K562 (cell line): ENCODE results near the gene SLC29A3. TPM values are rescaled to one million over a fixed set of nuclear protein-coding genes. Genes with fewer than 3 reads are reported as not detected.

ENCODE experiments used
- ATAC-seq: fragments of 200-7000 bp; cut with Tn5 transposase; 3 replicates; pipeline ENCODE4 v1.9.1; 2020; ENCODE audit warnings: moderate library complexity
- BruUV-seq: library from RNA; stranded (reverse); fragments of 400-500 nt; replicated peaks from 2 replicates; lab custom pipeline; 2021; lab: Mats Ljungman, UMichigan
- CTCF ChIA-PET: fragments of 300-600 bp; formaldehyde crosslinking; extraction: SDS; loops from one replicate; lab custom pipeline; 2021; ENCODE audit warnings: low intra/inter-chr PET ratio; lab: Yijun Ruan, JAX
- POLR2A ChIA-PET: fragments of 300-600, 350-650 bp; sonication (Branson Sonifier 250); formaldehyde crosslinking; extraction: SDS; loops from one replicate; lab custom pipeline; 2021; ENCODE audit warnings: antibody characterized with exemption, inconsistent platforms; lab: Yijun Ruan, JAX
- DNase-seq, 4 experiments: peaks; one replicate each; pipeline versions ENCODE4 v3.0.0 to v3.0.0-alpha.2; 2011 to 2018; ENCODE audit warnings: low spot score in 3 of 4, mixed read lengths in 3 of 4; ENCODE audit errors: extremely low read depth in 1 of 4
- FAIRE-seq: peaks from 2 replicates; lab custom pipeline; 2011; peaks lifted over from hg19 to GRCh38; lab: Jason Lieb, UNC
- H2AFZ ChIP-seq: 2 replicates; pipeline ENCODE4 v1.6.0; 2011; ENCODE audit warnings: low read depth, low read length, control low read depth, inconsistent platforms
- H3K27ac ChIP-seq: fragments of 200-600 bp; 3 replicates; pipeline ENCODE4 v1.8.0; 2011; ENCODE audit warnings: low read depth, mild to moderate bottlenecking, control low read depth, inconsistent platforms, low read length, moderate library complexity, mixed read lengths; ENCODE audit errors: extremely low read depth
- H3K27me3 ChIP-seq, 2 experiments: fragments of 300-600 bp in 1 of 2; 2 replicates in 1 of 2; 3 replicates in 1 of 2; pipeline versions ENCODE4 v1.6.0 to v1.8.0; 2011; ENCODE audit warnings: inconsistent platforms in 2 of 2, low read length in 2 of 2, mild to moderate bottlenecking in 1 of 2, mixed read lengths in 1 of 2, moderate library complexity in 1 of 2; ENCODE audit not compliant: control insufficient read depth in 2 of 2, insufficient read depth in 2 of 2
- H3K36me3 ChIP-seq: fragments of 300-600 bp; 3 replicates; pipeline ENCODE4 v1.8.0; 2011; ENCODE audit warnings: mild to moderate bottlenecking, low read length, inconsistent platforms; ENCODE audit not compliant: control insufficient read depth, insufficient read depth
- H3K4me1 ChIP-seq, 2 experiments: fragments of 200-600 bp in 1 of 2; replicated peaks in 1 of 2; 2 replicates in 1 of 2; 3 replicates in 1 of 2; pipeline versions ENCODE4 v1.5.1 to v1.8.0; 2011; ENCODE audit warnings: inconsistent platforms in 2 of 2, low read length in 2 of 2, mild to moderate bottlenecking in 1 of 2, mixed read lengths in 1 of 2, moderate library complexity in 1 of 2; ENCODE audit not compliant: control insufficient read depth in 2 of 2, insufficient read depth in 2 of 2
- H3K4me2 ChIP-seq: 2 replicates; pipeline ENCODE4 v1.6.1; 2011; ENCODE audit warnings: low read length, control low read depth, inconsistent platforms, mixed read lengths; ENCODE audit not compliant: insufficient read depth
- H3K4me3 ChIP-seq: fragments of 200-600 bp; sonication (generic), shearing (Covaris generic); 2 replicates; pipeline ENCODE4 v1.5.1; 2016; ENCODE audit warnings: control low read depth, inconsistent platforms
- H3K79me2 ChIP-seq: fragments of 200-600 bp; 3 replicates; pipeline ENCODE4 v1.8.0; 2011; ENCODE audit warnings: low read length, inconsistent platforms; ENCODE audit not compliant: control insufficient read depth, insufficient read depth
- H3K9ac ChIP-seq, 2 experiments: 2 replicates each; pipeline versions ENCODE4 v1.6.0 to v1.6.1; 2011; ENCODE audit warnings: low read depth in 2 of 2, low read length in 2 of 2, control low read depth in 1 of 2, inconsistent platforms in 1 of 2, mild to moderate bottlenecking in 1 of 2, mixed read lengths in 1 of 2; ENCODE audit not compliant: insufficient read depth in 1 of 2
- H3K9me1 ChIP-seq: one replicate; pipeline ENCODE4 v1.6.0; 2011; ENCODE audit warnings: inconsistent platforms, mild to moderate bottlenecking, low read length, moderate library complexity; ENCODE audit not compliant: control insufficient read depth, insufficient read depth
- H3K9me3 ChIP-seq: replicated peaks from 2 replicates; pipeline ENCODE4 v1.5.1; 2011; ENCODE audit warnings: low read depth, low read length, inconsistent platforms; ENCODE audit not compliant: control insufficient read depth, insufficient read depth
- H4K20me1 ChIP-seq: replicated peaks from 2 replicates; pipeline ENCODE4 v1.6.1; 2011; ENCODE audit warnings: low read length, inconsistent platforms, mixed read lengths; ENCODE audit not compliant: control insufficient read depth, insufficient read depth
- ESRRA ChIP-seq: fragments of 450-650 bp; IDR thresholded peaks from 2 replicates; pipeline ENCODE4 v1.6.1; 2014; ENCODE audit warnings: low read depth, mild to moderate bottlenecking, moderate library complexity, borderline replicate concordance
- FUS ChIP-seq: fragments of 200-400 bp; formaldehyde crosslinking; optimal IDR thresholded peaks from 2 replicates; pipeline ENCODE3; 2017; ENCODE audit warnings: low read depth, low read length
- PHB ChIP-seq: fragments of 250-450 bp; sonication (Bioruptor Pico); IDR thresholded peaks from 2 replicates; pipeline ENCODE4 v1.5.0; 2021
- POLR2G ChIP-seq: fragments of 200-400 bp; formaldehyde crosslinking; IDR thresholded peaks from 2 replicates; pipeline ENCODE4 v1.6.1; 2017; ENCODE audit warnings: low read depth, mild to moderate bottlenecking, antibody characterized with exemption, low read length, moderate library complexity
- SMARCC2 ChIP-seq: fragments of 450-650 bp; IDR thresholded peaks from 2 replicates; pipeline ENCODE4 v1.6.1; 2017; ENCODE audit warnings: antibody characterized with exemption, moderate library complexity, mild to moderate bottlenecking, low read depth
- WGBS: fragments of 100-300 bp; shearing (Covaris generic); methylation state at CpG from one replicate; pipeline ENCODE4 v1.1.6; 2016; ENCODE audit warnings: low coverage, mixed read lengths; ENCODE audit not compliant: insufficient coverage; ENCODE audit errors: missing lambda C conversion rate; 5-methylcytosine and 5-hydroxymethylcytosine counted together
- in situ Hi-C: fragments of 300-500 bp; cut with MboI; formaldehyde crosslinking; loops from 4 replicates; pipeline ENCODE4 v1.15.0; 2018; ENCODE audit warnings: inconsistent platforms, mixed read lengths
- intact Hi-C: fragments of 100-400 bp; cut with micrococcal nuclease; formaldehyde crosslinking; loops from 2 replicates; pipeline ENCODE4 v1.14.2; 2022
- polyA plus RNA-seq, 8 experiments: library from polyadenylated mRNA; depleted of rRNA in 4 of 8; stranded (reverse) in 5 of 8; unstranded in 3 of 8; fragments of >200 nt; fragmentation: Nextera tagmentation in 2 of 8; fragmentation: Illumina TruSeq in 1 of 8; extraction: Ambion mirVana in 2 of 8; extraction: Trizol in 1 of 8; gene quantifications; 2 replicates each; pipeline versions ENCODE4 v1.2.1 to v1.2.3, GENCODE V29; 2011 to 2014; ENCODE audit warnings: inconsistent platforms in 1 of 8, missing spikeins in 1 of 8
- total RNA-seq, 7 experiments: library from RNA; depleted of rRNA in 6 of 7; stranded (reverse); fragments of >200 nt in 6 of 7; fragmentation: Illumina TruSeq in 2 of 7; extraction: Trizol in 2 of 7; gene quantifications; 2 replicates each; pipeline versions ENCODE4 v1.2.1 to v1.2.3, GENCODE V29; 2011 to 2021; ENCODE audit warnings: low replicate concordance in 1 of 7
- TF ChIP-seq, protein P1 (sequence below): sonication (generic); formaldehyde crosslinking; IDR thresholded peaks from 2 replicates; pipeline ENCODE4 v1.8.0; 2023; ENCODE audit warnings: missing genetic modification reagents, mild to moderate bottlenecking, borderline replicate concordance

Gene SLC29A3
- total and polyA plus RNA-seq, 9 of the 15 experiments (the other 6 are each of a cell fraction or from before 2014, with no cell fraction given), result 2.1 to 10.7 (median 4.6) TPM

DNA sequence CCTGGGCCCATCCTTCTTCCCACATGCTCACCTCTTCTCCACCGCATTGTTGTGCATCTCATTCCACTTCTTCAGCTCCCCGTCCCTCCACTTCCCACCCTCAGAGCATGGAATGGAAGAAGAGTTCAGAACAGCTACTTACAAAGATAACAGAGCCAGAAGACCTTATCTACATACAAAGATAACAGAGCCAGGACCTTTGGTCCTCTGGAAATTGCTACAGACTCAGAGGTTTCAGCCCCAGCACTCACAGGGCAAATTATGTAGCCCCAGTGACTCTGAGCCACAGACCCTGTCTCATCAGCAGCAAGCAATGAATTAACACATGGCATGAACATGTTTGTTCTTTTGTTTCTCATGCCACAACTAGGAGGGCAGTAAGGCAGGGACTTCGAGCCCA is 28.7 kb upstream of the SLC29A3 start:
- no peak overlapping the region for H3K4me2 ChIP-seq
- ATAC-seq, result no peak
- H3K27me3 ChIP-seq, result peaks cover 0 to 22% of the 10 kb centered on the region in 2 experiments; a peak in 2 of 5 replicates
- no peaks in the 10 kb centered on the region for H3K9me3 ChIP-seq
- ChIA-PET POLR2A (interaction anchor here (0.6 to 0.9 kb wide), 3 partner anchors 49 to 167 kb away, joined by 3 read pairs; no protein-coding TSS in a partner anchor), CTCF (no interaction called here)
- no peaks in the 10 kb centered on the region for H3K79me2 ChIP-seq
- peaks cover 5% of the 10 kb centered on the region; the same call in 1 of the 2 replicates for H4K20me1 ChIP-seq
- no peaks in the 10 kb centered on the region for H3K9me1 ChIP-seq
- TF ChIP-seq ESRRA (peak; percentile 10; the same call in 1 of the 2 replicates), SMARCC2 (no peak)
- BruUV-seq, result no TSS peak
- H3K36me3 ChIP-seq, result no peaks in the 10 kb centered on the region
- H2AFZ ChIP-seq, result peak overlapping the region; percentile 73
- no peak for DNase-seq
- H3K27ac ChIP-seq, result no peak overlapping the region
- in situ Hi-C loops (no loop called here), intact Hi-C loops (no loop called here)
- 70% methylated on average over 3 of the region's 3 CpGs for WGBS
- no peak overlapping the region for H3K9ac ChIP-seq
- FAIRE-seq, result no peak
- no peak overlapping the region for H3K4me3 ChIP-seq
- H3K4me1 ChIP-seq, result peaks cover 3 to 19% of the 10 kb centered on the region in 2 experiments; a peak in 4 of 5 replicates

DNA sequence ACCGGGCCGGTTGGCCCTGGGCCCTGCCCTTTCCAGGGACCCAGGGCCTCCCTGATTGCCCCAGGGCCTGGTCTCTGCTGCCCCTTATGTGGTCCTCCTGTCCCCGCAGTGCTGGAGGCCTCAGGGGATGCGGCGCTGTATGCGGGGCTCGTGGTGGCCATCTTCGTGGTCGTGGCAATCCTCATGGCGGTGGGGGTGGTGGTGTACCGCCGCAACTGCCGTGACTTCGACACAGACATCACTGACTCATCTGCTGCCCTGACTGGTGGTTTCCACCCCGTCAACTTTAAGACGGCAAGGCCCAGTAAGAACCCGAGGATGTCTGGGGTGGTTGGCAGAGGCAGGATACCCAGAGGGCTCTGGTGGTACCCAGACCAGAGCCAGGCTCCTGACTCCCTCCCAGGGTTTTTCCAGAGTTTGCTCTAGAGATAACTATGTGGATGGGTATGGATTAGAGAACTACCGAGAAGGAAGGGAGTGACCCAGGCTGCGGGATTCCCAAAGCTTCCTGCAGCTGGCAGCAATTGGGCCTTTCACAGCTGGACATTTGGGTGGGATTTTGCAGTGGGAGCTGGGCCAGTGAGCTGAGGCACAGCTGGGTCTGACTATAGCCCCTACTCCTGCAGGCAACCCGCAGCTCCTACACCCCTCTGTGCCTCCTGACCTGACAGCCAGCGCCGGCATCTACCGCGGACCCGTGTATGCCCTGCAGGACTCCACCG is 28.1 kb upstream of the SLC29A3 start:
- intact Hi-C loops, result no loop called here
- CTCF ChIA-PET, result no interaction called here
- no peak for FAIRE-seq
- TF ChIP-seq, protein P1, sequence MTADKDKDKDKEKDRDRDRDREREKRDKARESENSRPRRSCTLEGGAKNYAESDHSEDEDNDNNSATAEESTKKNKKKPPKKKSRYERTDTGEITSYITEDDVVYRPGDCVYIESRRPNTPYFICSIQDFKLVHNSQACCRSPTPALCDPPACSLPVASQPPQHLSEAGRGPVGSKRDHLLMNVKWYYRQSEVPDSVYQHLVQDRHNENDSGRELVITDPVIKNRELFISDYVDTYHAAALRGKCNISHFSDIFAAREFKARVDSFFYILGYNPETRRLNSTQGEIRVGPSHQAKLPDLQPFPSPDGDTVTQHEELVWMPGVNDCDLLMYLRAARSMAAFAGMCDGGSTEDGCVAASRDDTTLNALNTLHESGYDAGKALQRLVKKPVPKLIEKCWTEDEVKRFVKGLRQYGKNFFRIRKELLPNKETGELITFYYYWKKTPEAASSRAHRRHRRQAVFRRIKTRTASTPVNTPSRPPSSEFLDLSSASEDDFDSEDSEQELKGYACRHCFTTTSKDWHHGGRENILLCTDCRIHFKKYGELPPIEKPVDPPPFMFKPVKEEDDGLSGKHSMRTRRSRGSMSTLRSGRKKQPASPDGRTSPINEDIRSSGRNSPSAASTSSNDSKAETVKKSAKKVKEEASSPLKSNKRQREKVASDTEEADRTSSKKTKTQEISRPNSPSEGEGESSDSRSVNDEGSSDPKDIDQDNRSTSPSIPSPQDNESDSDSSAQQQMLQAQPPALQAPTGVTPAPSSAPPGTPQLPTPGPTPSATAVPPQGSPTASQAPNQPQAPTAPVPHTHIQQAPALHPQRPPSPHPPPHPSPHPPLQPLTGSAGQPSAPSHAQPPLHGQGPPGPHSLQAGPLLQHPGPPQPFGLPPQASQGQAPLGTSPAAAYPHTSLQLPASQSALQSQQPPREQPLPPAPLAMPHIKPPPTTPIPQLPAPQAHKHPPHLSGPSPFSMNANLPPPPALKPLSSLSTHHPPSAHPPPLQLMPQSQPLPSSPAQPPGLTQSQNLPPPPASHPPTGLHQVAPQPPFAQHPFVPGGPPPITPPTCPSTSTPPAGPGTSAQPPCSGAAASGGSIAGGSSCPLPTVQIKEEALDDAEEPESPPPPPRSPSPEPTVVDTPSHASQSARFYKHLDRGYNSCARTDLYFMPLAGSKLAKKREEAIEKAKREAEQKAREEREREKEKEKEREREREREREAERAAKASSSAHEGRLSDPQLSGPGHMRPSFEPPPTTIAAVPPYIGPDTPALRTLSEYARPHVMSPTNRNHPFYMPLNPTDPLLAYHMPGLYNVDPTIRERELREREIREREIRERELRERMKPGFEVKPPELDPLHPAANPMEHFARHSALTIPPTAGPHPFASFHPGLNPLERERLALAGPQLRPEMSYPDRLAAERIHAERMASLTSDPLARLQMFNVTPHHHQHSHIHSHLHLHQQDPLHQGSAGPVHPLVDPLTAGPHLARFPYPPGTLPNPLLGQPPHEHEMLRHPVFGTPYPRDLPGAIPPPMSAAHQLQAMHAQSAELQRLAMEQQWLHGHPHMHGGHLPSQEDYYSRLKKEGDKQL (CRISPR knock-in tag), result no peak
- TF ChIP-seq PHB (CRISPR knock-in tag) (no peak), FUS (no peak), POLR2G (0 out of 2 replicates have a peak, but pooled peaks have one; percentile 5)

More for the DNA sequence above, 28.1 kb upstream of the SLC29A3 start:
- POLR2A ChIA-PET, result interaction anchor here (0.6 kb wide), 1 partner anchor 48 kb away, joined by 3 read pairs; no protein-coding TSS in a partner anchor
- H4K20me1 ChIP-seq, result peaks cover 6% of the 10 kb centered on the region; the same call in 1 of the 2 replicates
- H3K27ac ChIP-seq, result no peak overlapping the region
- no peaks in the 10 kb centered on the region for H3K9me1 ChIP-seq
- no peak overlapping the region for H2AFZ ChIP-seq
- H3K79me2 ChIP-seq, result no peaks in the 10 kb centered on the region
- no peak overlapping the region for H3K4me3 ChIP-seq
- ATAC-seq, result no peak
- H3K27me3 ChIP-seq, result peaks cover 0 to 16% of the 10 kb centered on the region in 2 experiments; a peak in 2 of 5 replicates
- in situ Hi-C loops, result no loop called here
- 68% methylated on average over 26 of the region's 26 CpGs for WGBS
- BruUV-seq, result no TSS peak
- no peak overlapping the region for H3K4me2 ChIP-seq
- no peaks in the 10 kb centered on the region for H3K9me3 ChIP-seq
- DNase-seq, result no peak
- H3K36me3 ChIP-seq, result no peaks in the 10 kb centered on the region
- H3K4me1 ChIP-seq, result peaks cover 3 to 17% of the 10 kb centered on the region in 2 experiments; a peak in 4 of 5 replicates
- no peak overlapping the region for H3K9ac ChIP-seq
